SH-SY5Y (cell line): ENCODE data around the gene PRTG.

Experiments
- GATA2 ChIP-seq: IDR thresholded peaks from 2 replicates; pipeline ENCODE4 v1.6.1; 2011; ENCODE audit warnings: mild to moderate bottlenecking, low read depth, low read length
- GATA3 ChIP-seq: IDR thresholded peaks from 2 replicates; pipeline ENCODE4 v1.6.1; 2011; ENCODE audit warnings: low read depth, mild to moderate bottlenecking, low read length, moderate library complexity

GRCh38 chr15:55736756-55737155 is 6.2 kb downstream of the PRTG start:
- no peak for TF ChIP-seq GATA3
- TF ChIP-seq GATA2: no peak
